ENCODE data around the gene ACAP3.

ACAP3 gene

DNA sequence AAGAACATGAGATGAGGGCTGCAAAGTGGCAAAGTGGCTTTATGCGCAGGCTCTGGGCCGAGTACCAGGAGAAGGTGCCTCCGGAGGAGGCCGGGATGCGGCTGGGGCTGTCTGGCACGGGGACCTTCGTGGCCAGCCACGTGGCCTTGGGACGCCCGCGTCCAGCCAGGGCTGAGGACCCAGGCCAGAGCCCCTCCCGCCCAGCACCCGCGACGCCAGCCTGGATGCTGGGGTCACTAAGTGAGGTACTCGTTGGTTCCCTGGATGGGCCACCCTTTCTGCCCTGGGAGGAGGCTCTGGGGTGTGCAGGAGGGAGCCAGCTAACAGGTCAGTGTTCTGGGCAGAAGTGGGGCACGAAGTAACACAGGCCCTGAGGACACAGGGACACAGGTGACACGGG is 14.9 kb downstream of the ACAP3 start:
- no peak for DNase-seq (ENCODE audit: low read depth)
- H3K4me3 ChIP-seq (ENCODE audit: low read depth, low read length) = no peak overlapping the region
- TF ChIP-seq, protein P1, sequence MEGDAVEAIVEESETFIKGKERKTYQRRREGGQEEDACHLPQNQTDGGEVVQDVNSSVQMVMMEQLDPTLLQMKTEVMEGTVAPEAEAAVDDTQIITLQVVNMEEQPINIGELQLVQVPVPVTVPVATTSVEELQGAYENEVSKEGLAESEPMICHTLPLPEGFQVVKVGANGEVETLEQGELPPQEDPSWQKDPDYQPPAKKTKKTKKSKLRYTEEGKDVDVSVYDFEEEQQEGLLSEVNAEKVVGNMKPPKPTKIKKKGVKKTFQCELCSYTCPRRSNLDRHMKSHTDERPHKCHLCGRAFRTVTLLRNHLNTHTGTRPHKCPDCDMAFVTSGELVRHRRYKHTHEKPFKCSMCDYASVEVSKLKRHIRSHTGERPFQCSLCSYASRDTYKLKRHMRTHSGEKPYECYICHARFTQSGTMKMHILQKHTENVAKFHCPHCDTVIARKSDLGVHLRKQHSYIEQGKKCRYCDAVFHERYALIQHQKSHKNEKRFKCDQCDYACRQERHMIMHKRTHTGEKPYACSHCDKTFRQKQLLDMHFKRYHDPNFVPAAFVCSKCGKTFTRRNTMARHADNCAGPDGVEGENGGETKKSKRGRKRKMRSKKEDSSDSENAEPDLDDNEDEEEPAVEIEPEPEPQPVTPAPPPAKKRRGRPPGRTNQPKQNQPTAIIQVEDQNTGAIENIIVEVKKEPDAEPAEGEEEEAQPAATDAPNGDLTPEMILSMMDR (conservative IDR thresholded peaks at IDR 0.05; ENCODE audit: low read depth, low read length) = no peak

GRCh38 chr1:1292442-1292779 is 15.3 kb downstream of the ACAP3 start:
- TF ChIP-seq, protein P1 (conservative IDR thresholded peaks at IDR 0.05; ENCODE audit: low read depth, low read length) = no peak
- H3K4me3 ChIP-seq (ENCODE audit: low read depth, low read length) = no peak overlapping the region

GRCh38 chr1:1291548-1292441 is 15.9 kb downstream of the ACAP3 start:
- DNase-seq (ENCODE audit: low read depth) = peak; percentile 72
- TF ChIP-seq, protein P1 (conservative IDR thresholded peaks at IDR 0.05; ENCODE audit: low read depth, low read length) = peak; percentile 75
- H3K4me3 ChIP-seq (ENCODE audit: low read depth, low read length) = no peak overlapping the region

More at GRCh38 chr1:1292442-1292779, 15.3 kb downstream of the ACAP3 start:
- DNase-seq (ENCODE audit: low read depth) = no peak

DNA sequence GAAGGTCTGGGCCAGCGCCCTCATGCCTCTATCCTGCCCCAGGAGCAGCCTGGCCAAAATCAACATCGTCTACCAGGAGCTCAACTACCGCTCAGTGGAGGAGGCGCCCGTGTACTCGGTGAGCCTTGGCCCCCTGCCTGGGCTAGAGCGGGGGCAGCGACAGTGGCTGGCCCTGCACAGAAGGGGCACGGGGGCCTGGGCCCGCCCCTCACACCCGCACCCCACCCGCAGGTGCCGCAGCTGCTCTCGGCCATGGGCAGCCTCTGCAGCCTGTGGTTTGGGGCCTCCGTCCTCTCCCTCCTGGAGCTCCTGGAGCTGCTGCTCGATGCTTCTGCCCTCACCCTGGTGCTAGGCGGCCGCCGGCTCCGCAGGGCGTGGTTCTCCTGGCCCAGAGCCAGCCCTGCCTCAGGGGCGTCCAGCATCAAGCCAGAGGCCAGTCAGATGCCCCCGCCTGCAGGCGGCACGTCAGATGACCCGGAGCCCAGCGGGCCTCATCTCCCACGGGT is 16.7 kb downstream of the ACAP3 start:
- TF ChIP-seq, protein P1 (conservative IDR thresholded peaks at IDR 0.05; ENCODE audit: low read depth, low read length) = no peak
- H3K4me3 ChIP-seq (ENCODE audit: low read depth, low read length) = no peak overlapping the region
- no peak for DNase-seq (ENCODE audit: low read depth)

GRCh38 chr1:1290238-1290731 is 17.4 kb downstream of the ACAP3 start:
- TF ChIP-seq, protein P1 (conservative IDR thresholded peaks at IDR 0.05; ENCODE audit: low read depth, low read length) = peak; percentile 79
- peak; percentile 67 for DNase-seq (ENCODE audit: low read depth)
- no peak overlapping the region for H3K4me3 ChIP-seq (ENCODE audit: low read depth, low read length)

- DNase-seq (ENCODE audit: low read depth) = no peak
- no peak overlapping the region for H3K4me3 ChIP-seq (ENCODE audit: low read depth, low read length)
- TF ChIP-seq, protein P1 (conservative IDR thresholded peaks at IDR 0.05; ENCODE audit: low read depth, low read length) = no peak
Measured at GRCh38 chr1:1287288-1288110, 20.2 kb downstream of the ACAP3 start.

Measured in choroid plexus epithelial cell (primary cell).